ENCODE data around the gene GID8.

Gene GID8

DNA sequence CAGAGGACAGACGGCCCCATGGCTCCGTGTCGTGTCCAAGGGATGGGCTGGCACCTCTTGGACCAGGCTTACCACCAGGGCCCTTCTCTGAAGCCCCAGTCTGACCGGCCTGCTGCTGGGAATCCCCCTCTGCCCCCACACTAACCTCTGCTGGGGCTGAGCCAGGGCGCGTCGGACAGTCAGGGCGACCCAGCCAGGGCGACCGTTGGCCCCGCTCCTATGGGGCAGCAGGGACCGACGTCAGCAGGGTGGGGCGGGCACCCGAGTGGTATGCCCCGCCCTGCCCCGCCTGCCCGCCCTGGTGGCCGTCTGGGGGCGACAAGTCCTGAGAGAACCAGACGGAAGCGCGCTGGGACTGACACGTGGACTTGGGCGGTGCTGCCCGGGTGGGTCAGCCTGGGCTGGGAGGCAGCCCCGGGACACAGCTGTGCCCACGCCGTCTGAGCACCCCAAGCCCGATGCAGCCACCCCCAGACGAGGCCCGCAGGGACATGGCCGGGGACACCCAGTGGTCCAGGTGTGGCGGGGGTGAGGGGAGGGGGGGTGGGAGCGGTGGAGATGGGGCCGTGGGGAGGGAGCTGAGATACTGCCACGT lies 14.5 kb downstream of the GID8 start, which contains the start of gene SLC17A9:
Gene SLC17A9, plus strand, starts transcription at position 337 of the 595 bp plus-strand sequence. Its CDS starts 122 bp downstream, at position 459.
- TF ChIP-seq, protein P1, sequence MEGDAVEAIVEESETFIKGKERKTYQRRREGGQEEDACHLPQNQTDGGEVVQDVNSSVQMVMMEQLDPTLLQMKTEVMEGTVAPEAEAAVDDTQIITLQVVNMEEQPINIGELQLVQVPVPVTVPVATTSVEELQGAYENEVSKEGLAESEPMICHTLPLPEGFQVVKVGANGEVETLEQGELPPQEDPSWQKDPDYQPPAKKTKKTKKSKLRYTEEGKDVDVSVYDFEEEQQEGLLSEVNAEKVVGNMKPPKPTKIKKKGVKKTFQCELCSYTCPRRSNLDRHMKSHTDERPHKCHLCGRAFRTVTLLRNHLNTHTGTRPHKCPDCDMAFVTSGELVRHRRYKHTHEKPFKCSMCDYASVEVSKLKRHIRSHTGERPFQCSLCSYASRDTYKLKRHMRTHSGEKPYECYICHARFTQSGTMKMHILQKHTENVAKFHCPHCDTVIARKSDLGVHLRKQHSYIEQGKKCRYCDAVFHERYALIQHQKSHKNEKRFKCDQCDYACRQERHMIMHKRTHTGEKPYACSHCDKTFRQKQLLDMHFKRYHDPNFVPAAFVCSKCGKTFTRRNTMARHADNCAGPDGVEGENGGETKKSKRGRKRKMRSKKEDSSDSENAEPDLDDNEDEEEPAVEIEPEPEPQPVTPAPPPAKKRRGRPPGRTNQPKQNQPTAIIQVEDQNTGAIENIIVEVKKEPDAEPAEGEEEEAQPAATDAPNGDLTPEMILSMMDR (IDR thresholded peaks at IDR 0.05; ENCODE audit: control insufficient read depth, insufficient read depth, low read depth, low read length, missing control alignments): peak; percentile 18
- no peak for DNase-seq (ENCODE audit: low read depth)
- H3K4me3 ChIP-seq (ENCODE audit: control insufficient read depth, low read depth, low read length): peak within 1 kb of the TSS; percentile 71

DNA sequence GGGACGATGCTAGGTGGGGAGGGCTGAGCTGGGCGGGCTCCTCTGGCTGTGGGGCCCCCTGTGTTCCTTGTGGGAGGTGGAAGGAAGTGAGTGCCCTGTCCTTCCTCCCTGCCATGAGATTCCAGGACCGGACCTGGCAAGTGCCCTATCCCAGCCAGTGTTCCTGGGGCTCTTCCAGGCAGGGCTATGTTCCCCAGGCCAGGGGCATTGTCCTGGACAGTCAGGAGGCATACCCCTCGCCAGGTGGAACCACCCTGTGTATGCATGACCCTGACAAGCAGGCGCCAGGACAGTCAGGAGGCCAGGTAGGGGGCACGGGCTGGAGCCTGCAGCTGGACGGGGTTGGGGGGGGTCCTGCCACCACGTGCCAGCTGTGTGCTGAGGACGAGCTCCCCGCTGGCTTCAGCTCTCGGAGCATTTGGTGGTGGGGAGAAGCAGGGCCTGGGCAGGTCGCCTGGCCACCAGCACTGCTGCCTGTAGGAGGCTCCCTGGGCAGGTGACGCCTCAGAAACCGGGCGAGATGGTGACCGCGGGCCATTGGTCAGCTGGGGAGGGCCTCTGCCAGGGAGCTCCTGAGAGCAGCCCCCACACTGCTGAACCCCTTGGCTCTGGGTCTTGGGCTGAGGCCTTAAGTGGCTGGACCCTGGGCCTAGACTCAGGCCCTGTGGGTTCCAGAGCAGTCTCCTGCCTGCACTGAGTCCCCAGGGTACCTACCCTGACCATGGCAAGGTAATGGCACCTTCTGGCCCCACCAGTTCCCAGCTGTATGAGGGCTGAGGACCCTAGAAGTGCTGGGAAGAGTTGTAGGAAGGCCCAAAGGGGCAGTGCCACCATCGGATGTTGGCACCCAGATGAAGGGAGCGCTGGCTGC lies 15.3 kb downstream of the GID8 start:
- DNase-seq (ENCODE audit: low read depth): no peak
- TF ChIP-seq, protein P1 (IDR thresholded peaks at IDR 0.05; ENCODE audit: control insufficient read depth, insufficient read depth, low read depth, low read length, missing control alignments): no peak
- peak overlapping the region; percentile 71 for H3K4me3 ChIP-seq (ENCODE audit: control insufficient read depth, low read depth, low read length)

DNA sequence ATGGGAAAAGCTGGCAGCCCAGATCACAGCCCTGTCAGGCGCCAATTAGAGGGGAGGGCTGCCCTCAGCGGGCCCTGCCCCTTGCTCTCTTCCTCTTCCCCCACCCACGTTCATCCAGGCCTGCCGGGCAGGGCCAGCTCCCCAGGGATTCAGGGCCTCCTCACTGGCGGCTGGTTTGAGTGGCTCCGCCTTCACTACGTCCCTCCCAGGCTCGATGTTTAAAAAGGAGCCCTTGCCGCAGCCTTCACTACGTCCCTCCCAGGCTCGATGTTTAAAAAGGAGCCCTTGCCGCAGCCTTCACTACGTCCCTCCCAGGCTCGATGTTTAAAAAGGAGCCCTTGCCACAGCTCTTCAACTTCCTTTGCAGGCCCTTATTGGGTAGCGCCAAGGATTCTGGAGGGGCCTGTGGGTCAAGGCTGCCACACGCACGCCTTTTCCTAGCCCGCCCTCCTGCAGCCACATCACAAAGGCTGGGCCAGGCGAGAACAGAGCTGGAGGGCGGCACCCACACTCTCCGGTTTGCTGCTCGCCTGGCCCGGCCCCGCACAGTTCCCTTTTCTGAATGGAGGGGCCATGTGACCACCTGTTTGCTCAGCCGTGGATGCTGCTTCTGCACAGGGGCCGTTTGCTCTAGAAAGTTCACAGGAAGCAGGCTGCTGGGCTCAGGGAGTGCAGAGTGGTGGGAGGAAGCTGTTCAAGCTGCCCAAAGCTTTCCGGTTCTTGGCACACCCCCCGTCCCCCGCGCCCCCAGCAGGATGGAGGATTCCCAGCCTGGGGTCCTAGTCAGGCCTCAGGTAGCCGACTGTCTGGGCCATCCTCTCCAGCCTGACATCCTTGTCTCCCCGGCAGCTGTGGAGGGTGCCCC lies 16.1 kb downstream of the GID8 start:
- TF ChIP-seq, protein P1 (IDR thresholded peaks at IDR 0.05; ENCODE audit: control insufficient read depth, insufficient read depth, low read depth, low read length, missing control alignments): no peak
- peak overlapping the region; percentile 71 for H3K4me3 ChIP-seq (ENCODE audit: control insufficient read depth, low read depth, low read length)
- no peak for DNase-seq (ENCODE audit: low read depth)

DNA sequence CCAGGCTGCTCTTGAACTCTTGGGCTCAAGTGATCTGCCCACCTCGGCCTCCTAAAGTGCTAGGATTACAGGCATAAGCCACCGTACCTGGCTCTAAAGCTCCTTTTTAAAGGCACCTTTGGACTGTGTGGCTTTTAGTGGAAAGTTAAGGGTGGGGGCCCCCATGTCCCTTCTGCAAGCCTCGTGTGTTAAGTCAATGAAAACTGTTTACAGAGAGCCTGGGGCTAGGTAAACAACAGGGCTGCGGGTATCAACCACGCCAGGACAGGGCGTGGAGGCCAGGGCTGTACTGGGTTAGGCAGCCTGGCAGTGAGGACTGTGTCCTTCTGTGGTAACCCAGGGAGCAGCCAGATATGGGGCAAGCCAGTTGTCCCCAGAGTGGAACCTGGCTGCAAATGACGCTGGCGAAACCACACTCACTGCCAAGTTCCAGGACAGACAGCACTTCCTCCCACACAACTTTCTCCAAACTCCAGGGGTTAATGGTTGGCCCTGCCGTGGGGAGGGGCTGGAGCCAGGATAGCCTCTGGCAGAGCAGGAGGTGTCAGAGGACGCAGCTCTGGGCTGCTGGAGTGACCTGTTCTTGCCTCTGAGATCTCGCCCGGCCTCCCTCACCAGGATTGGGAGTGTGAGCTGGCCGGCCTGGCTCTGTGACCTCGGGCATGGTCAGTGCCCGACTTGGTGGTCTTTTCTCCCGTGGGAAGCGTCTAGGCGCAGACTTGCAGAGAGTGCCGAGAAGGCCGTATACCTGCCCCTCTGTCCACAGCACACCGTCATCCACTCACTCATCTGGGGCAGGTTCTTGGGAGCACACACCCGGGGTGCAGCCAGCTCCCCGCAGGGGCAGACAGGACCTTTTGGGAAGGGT lies 17.8 kb downstream of the GID8 start:
- no peak for DNase-seq (ENCODE audit: low read depth)
- TF ChIP-seq, protein P1 (IDR thresholded peaks at IDR 0.05; ENCODE audit: control insufficient read depth, insufficient read depth, low read depth, low read length, missing control alignments): no peak
- H3K4me3 ChIP-seq (ENCODE audit: control insufficient read depth, low read depth, low read length): no peak overlapping the region

DNA sequence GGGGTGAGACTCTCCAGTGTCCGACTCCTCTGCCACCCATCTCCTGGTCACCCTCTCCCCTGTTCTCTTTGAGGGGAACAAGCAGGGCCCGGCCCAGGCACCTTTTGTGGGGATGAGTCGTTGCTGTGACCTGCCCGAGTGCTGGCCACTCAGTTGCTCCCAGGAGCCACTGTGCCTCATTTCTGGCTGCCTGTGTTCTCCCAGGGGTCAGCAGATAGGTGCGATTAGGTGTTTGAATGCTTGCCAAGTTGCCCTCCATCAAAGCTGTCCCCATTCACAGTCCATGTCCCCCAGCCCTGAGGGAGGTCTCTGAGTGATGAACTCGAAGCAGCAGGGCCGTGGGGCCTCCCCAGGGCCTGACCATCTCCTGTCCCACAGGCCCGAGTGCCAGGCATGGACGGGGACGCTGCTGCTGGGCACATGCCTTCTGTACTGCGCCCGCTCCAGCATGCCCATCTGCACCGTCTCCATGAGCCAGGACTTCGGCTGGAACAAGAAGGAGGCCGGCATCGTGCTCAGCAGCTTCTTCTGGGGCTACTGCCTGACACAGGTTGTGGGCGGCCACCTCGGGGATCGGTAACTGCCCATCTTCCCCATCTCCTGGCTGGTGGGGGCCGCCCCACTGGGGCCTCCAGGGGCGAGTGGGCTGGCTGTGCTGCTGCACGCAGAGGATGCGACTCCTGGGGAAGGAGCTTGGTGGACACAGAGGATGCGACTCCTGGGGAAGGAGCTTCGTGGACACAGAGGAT lies 18.6 kb downstream of the GID8 start:
- TF ChIP-seq, protein P1 (IDR thresholded peaks at IDR 0.05; ENCODE audit: control insufficient read depth, insufficient read depth, low read depth, low read length, missing control alignments): no peak

More for the DNA sequence above, 18.6 kb downstream of the GID8 start:
- no peak for DNase-seq (ENCODE audit: low read depth)
- H3K4me3 ChIP-seq (ENCODE audit: control insufficient read depth, low read depth, low read length): no peak overlapping the region
